HepG2 (cell line): Measurements from ENCODE around the gene FZD7. TPM values are rescaled to one million over a fixed set of nuclear protein-coding genes. Genes with fewer than 3 reads are reported as not detected.
A peak's percentile ranks its signal among the peaks of the same experiment; 100 is the strongest.

ENCODE experiments used
- ATF7-NPFF ChIP-seq: sonication (generic); formaldehyde crosslinking; IDR thresholded peaks from 2 replicates; pipeline ENCODE4 v1.8.1; 2023; ENCODE audit warnings: mild to moderate bottlenecking, low read depth, missing genetic modification reagents, moderate library complexity
- DPF2 ChIP-seq: sonication (generic); formaldehyde crosslinking; IDR thresholded peaks from 2 replicates; pipeline ENCODE4 v1.4.0; 2020; ENCODE audit warnings: mild to moderate bottlenecking, low read depth, missing genetic modification reagents, borderline replicate concordance
- GABPA ChIP-seq, 2 experiments: IDR thresholded peaks; 2 replicates each; pipeline ENCODE4 v1.6.1; 2011 to 2016; ENCODE audit warnings: low read depth in 2 of 2, low read length in 1 of 2, missing biosample characterization in 1 of 2, missing genetic modification characterization in 1 of 2
- HIVEP1 ChIP-seq: sonication (generic); formaldehyde crosslinking; IDR thresholded peaks from 2 replicates; pipeline ENCODE4 v1.4.0; 2020; ENCODE audit warnings: mild to moderate bottlenecking, missing genetic modification reagents
- MED13 ChIP-seq: sonication (generic); formaldehyde crosslinking; IDR thresholded peaks from 2 replicates; pipeline ENCODE4 v1.5.0; 2020; ENCODE audit warnings: missing genetic modification reagents
- PCBP1 ChIP-seq: fragments of 200-400 bp; formaldehyde crosslinking; IDR thresholded peaks from 2 replicates; pipeline ENCODE4 v1.6.1; 2017; ENCODE audit warnings: mild to moderate bottlenecking, low read depth, low read length, borderline replicate concordance
- RNF2 ChIP-seq: fragments of 450-650 bp; conservative IDR thresholded peaks from 2 replicates; pipeline ENCODE4 v1.6.1; 2016; ENCODE audit warnings: low read depth
- SP1 ChIP-seq, 2 experiments: fragments of 450-650 bp in 1 of 2; sonication (generic) in 1 of 2; formaldehyde crosslinking in 1 of 2; IDR thresholded peaks; 2 replicates each; pipeline versions ENCODE4 v1.4.0 to v1.6.1; 2016 to 2020; ENCODE audit warnings: missing genetic modification reagents in 1 of 2
- ZBTB1 ChIP-seq: sonication (generic); formaldehyde crosslinking; IDR thresholded peaks from 2 replicates; pipeline ENCODE4 v1.4.0; 2020; ENCODE audit warnings: missing genetic modification reagents, borderline replicate concordance
- ZNF142 ChIP-seq: sonication (generic); formaldehyde crosslinking; IDR thresholded peaks from 2 replicates; pipeline ENCODE4 v1.4.0; 2020; ENCODE audit warnings: missing genetic modification reagents
- ZNF292 ChIP-seq: sonication (generic); formaldehyde crosslinking; IDR thresholded peaks from 2 replicates; pipeline ENCODE4 v1.8.1; 2022; ENCODE audit warnings: mild to moderate bottlenecking, low read depth, missing genetic modification reagents, borderline replicate concordance
- ZNF552 ChIP-seq: sonication (generic); formaldehyde crosslinking; IDR thresholded peaks from 2 replicates; pipeline ENCODE4 v1.9.0; 2022; ENCODE audit warnings: missing genetic modification reagents, mild to moderate bottlenecking, borderline replicate concordance
- ZNF800 ChIP-seq: sonication (generic); formaldehyde crosslinking; IDR thresholded peaks from 2 replicates; pipeline ENCODE4 v1.4.0; 2020; ENCODE audit warnings: missing genetic modification reagents
- ZSCAN20 ChIP-seq: sonication (generic); formaldehyde crosslinking; IDR thresholded peaks from 2 replicates; pipeline ENCODE4 v1.4.0; 2020; ENCODE audit warnings: missing genetic modification reagents, mild to moderate bottlenecking, borderline replicate concordance
- polyA plus RNA-seq, 8 experiments: library from polyadenylated mRNA; depleted of rRNA in 3 of 8; stranded (reverse) in 7 of 8; unstranded in 1 of 8; fragments of >200 nt; fragmentation: Illumina TruSeq in 4 of 8; extraction: Trizol in 4 of 8; gene quantifications; 2 replicates each; pipeline versions ENCODE4 v1.2.1 to v1.2.3, GENCODE V29; 2011 to 2016; ENCODE audit warnings: low read depth in 4 of 8, missing spikeins in 1 of 8, mixed read lengths in 1 of 8; ENCODE audit not compliant: insufficient read depth in 1 of 8
- total RNA-seq, 5 experiments: library from RNA; depleted of rRNA; stranded (reverse); fragments of >200 nt; fragmentation: Illumina TruSeq; extraction: Trizol; gene quantifications; 2 replicates each; pipeline ENCODE4 v1.2.3, GENCODE V29; 2016; ENCODE audit warnings: low read depth in 1 of 5
- TF ChIP-seq, protein P1 (sequence below): sonication (generic); formaldehyde crosslinking; IDR thresholded peaks from 2 replicates; pipeline ENCODE4 v1.8.1; 2023; ENCODE audit warnings: mild to moderate bottlenecking, inconsistent platforms, moderate library complexity, missing genetic modification reagents, borderline replicate concordance

The FZD7 gene
- total and polyA plus RNA-seq, 2 of the 13 experiments (the other 11 are each of a cell fraction or from before 2014, with no cell fraction given), result 0.13 to 0.38 TPM

DNA sequence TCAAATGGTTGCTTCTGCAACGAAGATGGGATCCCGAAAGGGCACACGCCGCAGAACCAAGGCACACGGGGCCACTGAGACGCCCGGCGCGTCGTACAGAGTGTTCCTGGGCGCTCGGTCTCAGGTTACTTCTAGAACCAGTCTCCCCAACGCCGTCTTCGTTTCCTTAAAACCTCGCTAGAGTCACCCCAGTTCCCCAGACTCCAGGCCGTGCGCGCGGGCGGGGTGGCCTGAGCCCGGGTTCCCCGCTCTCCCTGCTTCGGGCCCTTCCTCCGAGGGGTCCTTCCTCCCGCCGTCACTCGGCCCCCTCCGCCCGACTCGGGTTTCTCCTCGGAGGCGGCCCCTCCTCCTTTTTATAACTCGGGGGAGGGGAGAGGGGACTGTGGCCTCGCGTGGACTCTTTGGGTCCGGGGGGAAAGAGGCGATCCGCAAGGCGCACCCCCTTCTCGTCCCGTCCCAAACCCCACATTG, 774 bp upstream of the FZD7 start (continued):
- TF ChIP-seq ZNF552 (CRISPR knock-in tag) (peak; percentile 29; the same call in 1 of the 2 replicates), DPF2 (CRISPR knock-in tag) (no peak), HIVEP1 (CRISPR knock-in tag) (no peak), ZNF800 (CRISPR knock-in tag) (peak; percentile 53), ZBTB1 (no peak), SP1 (IDR thresholded peaks at IDR 0.05) (no peak), SP1 (CRISPR knock-in tag; IDR thresholded peaks at IDR 0.05) (no peak), ATF7-NPFF (CRISPR knock-in tag) (0 out of 2 replicates have a peak, but pooled peaks have one; percentile 21), MED13 (CRISPR knock-in tag) (0 out of 2 replicates have a peak, but pooled peaks have one; percentile 32), ZNF142 (CRISPR knock-in tag) (peak; percentile 55; the same call in 1 of the 2 replicates), GABPA (IDR thresholded peaks at IDR 0.05; ENCODE audit: low read depth, low read length) (no peak), GABPA (CRISPR knock-in tag; IDR thresholded peaks at IDR 0.05; ENCODE audit: low read depth) (0 out of 2 replicates have a peak, but pooled peaks have one; percentile 7), ZSCAN20 (CRISPR knock-in tag) (peak; percentile 17; the same call in 1 of the 2 replicates), PCBP1 (0 out of 2 replicates have a peak, but pooled peaks have one; percentile 77), RNF2 (peak; percentile 27; the same call in 1 of the 2 replicates), ZNF292 (0 out of 2 replicates have a peak, but pooled peaks have one; percentile 31)
- TF ChIP-seq, protein P1, sequence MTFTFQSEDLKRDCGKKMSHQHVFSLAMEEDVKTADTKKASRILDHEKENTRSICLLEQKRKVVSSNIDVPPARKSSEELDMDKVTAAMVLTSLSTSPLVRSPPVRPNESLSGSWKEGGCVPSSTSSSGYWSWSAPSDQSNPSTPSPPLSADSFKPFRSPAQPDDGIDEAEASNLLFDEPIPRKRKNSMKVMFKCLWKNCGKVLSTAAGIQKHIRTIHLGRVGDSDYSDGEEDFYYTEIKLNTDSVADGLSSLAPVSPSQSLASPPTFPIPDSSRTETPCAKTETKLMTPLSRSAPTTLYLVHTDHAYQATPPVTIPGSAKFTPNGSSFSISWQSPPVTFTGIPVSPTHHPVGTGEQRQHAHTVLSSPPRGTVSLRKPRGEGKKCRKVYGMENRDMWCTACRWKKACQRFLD (CRISPR knock-in tag), result 0 out of 2 replicates have a peak, but pooled peaks have one; percentile 43
- TF ChIP-seq, all 625 proteins: peak for 30
